NCI-H1092 (cell line): ENCODE measurements around the gene OAF.
"Not testable (repeated sequence)": the region's sequence is repeated elsewhere in the genome, so short reads cannot be mapped to it uniquely, and the experiment has no call there.

Experiments
- DNase-seq: peaks from one replicate; lab custom pipeline; 2025; lab: John Stamatoyannopoulos, UW

OAF gene

DNA sequence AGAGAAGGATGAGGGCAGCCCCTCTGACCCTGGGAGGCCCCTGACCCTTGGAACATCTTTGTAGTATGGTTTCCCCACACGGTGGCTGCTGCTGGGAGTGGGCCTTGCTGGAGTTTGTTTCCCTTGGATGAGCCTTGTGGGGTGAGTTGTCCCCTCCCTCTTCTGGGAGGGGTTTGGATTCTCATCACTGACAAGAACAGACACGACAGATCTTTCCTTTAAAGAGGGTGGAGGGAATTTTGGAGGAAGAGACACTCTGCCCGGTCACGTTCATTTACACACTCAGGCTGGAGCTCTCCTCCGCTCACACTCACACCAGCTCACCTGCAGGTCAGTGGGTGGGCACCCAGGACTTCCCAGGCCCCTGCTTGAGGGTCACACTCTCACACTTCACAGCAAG is 60.8 kb downstream of the OAF start:
- no peak for DNase-seq

DNA sequence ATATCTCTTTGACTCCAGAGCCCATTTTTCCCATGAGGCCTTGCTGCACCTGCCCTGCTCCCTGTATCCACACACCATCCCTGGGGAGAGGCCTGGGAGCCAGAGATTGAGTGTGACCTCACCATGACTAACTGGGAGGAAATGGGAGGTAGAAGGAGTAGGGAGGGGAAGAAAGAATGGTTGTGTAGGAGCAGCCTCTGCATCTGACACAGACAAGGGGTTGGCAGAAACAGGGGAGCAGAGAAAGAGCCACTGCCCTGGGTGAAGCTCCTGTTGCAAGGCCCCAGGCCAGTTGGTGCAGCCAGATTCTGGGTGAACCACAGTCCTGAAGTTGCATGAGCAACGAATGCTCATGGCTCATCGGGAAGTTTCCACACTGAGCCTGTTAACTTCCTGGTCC is 61.5 kb downstream of the OAF start:
- no peak for DNase-seq

DNA sequence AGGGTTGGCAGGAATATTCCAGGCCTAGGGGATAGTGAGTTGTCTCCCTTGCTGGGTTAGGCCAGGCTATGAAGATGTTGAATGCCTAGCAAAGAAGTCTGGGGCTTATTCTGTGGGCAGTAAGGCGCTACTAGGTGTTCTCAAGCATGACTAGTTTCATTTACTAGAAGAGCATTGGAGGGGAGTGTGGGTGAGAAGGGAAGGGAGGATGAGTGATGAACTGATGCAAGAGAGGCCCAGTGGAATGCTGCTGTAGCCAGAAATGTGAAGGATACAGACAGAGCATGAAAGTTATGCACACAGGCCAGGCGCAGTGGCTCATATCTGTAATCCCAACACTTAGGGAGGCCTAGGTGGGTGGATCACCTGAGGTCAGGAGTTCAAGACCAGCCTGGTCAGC is 62.6 kb downstream of the OAF start:
- no peak for DNase-seq

DNA sequence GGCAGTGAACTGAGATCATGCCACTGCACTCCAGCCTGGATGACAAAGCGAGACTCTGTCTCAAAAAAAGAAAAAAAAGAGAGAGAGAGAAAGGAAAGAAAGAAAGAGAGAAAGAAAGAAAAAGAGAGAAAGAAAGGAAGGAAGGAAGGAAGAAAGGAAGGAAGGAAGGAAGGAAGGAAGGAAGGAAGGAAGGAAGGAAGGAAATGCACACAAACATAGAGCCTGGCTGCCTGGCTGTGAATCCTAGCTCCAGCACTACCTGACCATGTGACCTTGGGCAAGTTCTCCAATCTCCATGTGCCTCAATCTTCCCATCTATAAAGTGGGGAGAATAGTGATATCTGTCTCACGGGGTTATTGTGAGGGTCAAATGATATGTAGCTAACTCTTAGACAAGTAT is 63.1 kb downstream of the OAF start:
- DNase-seq: not testable (repeated sequence)

DNA sequence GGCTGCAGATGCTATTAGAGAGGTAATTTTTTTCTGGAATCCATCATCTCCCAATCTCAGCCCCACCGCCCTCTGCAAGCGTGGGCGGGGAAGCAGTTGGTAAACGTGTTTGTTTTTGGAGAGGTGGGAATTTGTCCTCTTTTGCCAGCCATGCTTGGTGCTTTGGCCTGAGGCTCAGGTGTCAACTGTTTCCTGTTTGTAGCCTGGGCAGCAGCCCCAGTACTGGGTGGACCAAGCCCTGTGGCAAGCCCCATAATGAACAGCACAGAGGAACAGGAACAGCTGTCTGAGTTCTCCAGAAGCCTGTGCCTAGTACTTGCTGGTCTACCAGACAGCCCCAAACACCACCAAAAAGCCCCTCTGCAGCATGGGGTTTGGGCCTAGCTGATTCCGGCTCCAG is 68.7 kb downstream of the OAF start:
- no peak for DNase-seq
